Subcutaneous adipose tissue (tissue), 4 donors: ENCODE data around the gene FARP1. TPM values are rescaled to one million over a fixed set of nuclear protein-coding genes. Genes with fewer than 3 reads are reported as not detected.

Experiments
- CTCF ChIP-seq: fragments of 450-650 bp; IDR thresholded peaks from one replicate; pipeline ENCODE4 v1.5.1; 2016; ENCODE audit warnings: low read depth, mild to moderate bottlenecking, control low read depth, antibody characterized with exemption, moderate library complexity
- total RNA-seq, 4 donors: library from RNA; depleted of rRNA; stranded (reverse); fragments of >200 nt; gene quantifications; one replicate each; pipeline ENCODE4 v1.1.0, GENCODE V29; 2016

FARP1 gene
- total RNA-seq, 4 donors from 2014 or later: 24.9 to 39.9 (median 28.8) TPM

GRCh38 chr13:98466634-98467236 is 323.8 kb downstream of the FARP1 start:
- no peak for TF ChIP-seq CTCF

GRCh38 chr13:98467263-98467985 is 324.5 kb downstream of the FARP1 start:
- no peak for TF ChIP-seq CTCF

GRCh38 chr13:98468361-98468760 is 325.5 kb downstream of the FARP1 start:
- TF ChIP-seq CTCF: no peak

- no peak for TF ChIP-seq CTCF
Measured at GRCh38 chr13:98468929-98469328, 326.0 kb downstream of the FARP1 start.

- TF ChIP-seq CTCF: no peak
Measured at GRCh38 chr13:98470920-98471319, 328.0 kb downstream of the FARP1 start.

DNA sequence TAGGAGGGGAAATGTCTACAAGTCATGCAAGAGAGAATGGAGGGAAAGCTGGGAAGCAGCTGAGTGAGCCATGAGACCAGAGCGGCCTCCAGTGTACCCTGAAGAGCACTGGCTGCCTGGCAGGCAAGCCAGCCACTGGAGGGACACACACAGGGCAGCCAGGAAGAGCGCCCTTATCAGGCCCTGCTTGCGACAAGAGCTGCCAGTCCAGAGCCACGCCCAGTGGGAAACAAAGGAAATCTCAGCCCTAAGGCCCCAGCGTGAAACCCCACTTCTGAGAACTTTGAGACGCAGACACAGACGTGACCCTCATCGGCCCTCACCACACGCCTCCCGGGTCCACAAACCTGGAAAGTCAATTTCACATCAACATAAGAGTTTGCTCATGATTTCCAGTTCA is 329.0 kb downstream of the FARP1 start:
- no peak for TF ChIP-seq CTCF

GRCh38 chr13:98473135-98473787 is 330.4 kb downstream of the FARP1 start:
- TF ChIP-seq CTCF: no peak
